MG63 (cell line): ENCODE data around the gene MS4A2. TPM values are rescaled to one million over a fixed set of nuclear protein-coding genes. Genes with fewer than 3 reads are reported as not detected.
"Not testable (repeated sequence)": the region's sequence is repeated elsewhere in the genome, so short reads cannot be mapped to it uniquely, and the experiment has no call there.

Source experiments
- DNase-seq: peaks from one replicate; pipeline ENCODE4 v3.0.0-alpha.2; 2020
- H3K27me3 ChIP-seq: fragments of 250-450 bp; sonication (Bioruptor Pico); 2 replicates; pipeline ENCODE4 v1.5.1; 2020; ENCODE audit warnings: mild to moderate bottlenecking, moderate library complexity
- H3K36me3 ChIP-seq: fragments of 250-450 bp; sonication (Bioruptor Pico); 2 replicates; pipeline ENCODE4 v1.5.1; 2020; ENCODE audit warnings: mild to moderate bottlenecking, moderate library complexity
- H3K4me3 ChIP-seq: fragments of 250-450 bp; sonication (Bioruptor Pico); 2 replicates; pipeline ENCODE4 v1.5.1; 2020; ENCODE audit warnings: mild to moderate bottlenecking, moderate library complexity
- H3K9me3 ChIP-seq: fragments of 250-450 bp; sonication (Bioruptor Pico); 2 replicates; pipeline ENCODE4 v1.5.1; 2020; ENCODE audit warnings: mild to moderate bottlenecking, moderate library complexity
- total RNA-seq: library from RNA; depleted of rRNA; stranded (reverse); fragments of >200 nt; shearing (Covaris generic); gene quantifications from 2 replicates; pipeline ENCODE4 v1.2.3, GENCODE V29; 2014; ENCODE audit warnings: low replicate concordance; rRNA removed

MS4A2 gene
- total RNA-seq: not detected in 2 replicates

- DNase-seq: no peak
- Histone ChIP-seq H3K4me3 (no peak within 1 kb of the TSS), H3K36me3 (no peaks in the 10 kb centered on the region), H3K9me3 (no peaks in the 10 kb centered on the region), H3K27me3 (no peaks in the 10 kb centered on the region)
Measured at GRCh38 chr11:60088364-60088763, at the start of gene MS4A2. MS4A2 (plus strand) TSS chr11:60088664; CDS start chr11:60088766, 102 bp downstream.

GRCh38 chr11:60040109-60040508 is 48.4 kb upstream of the MS4A2 start, which contains the start of gene OOSP2:
OOSP2 (plus strand) TSS chr11:60040409; CDS start chr11:60040460, 51 bp downstream.
- Histone ChIP-seq H3K9me3 (no peaks in the 10 kb centered on the region), H3K4me3 (no peak within 1 kb of the TSS), H3K36me3 (no peaks in the 10 kb centered on the region), H3K27me3 (no peaks in the 10 kb centered on the region)
- no peak for DNase-seq

- DNase-seq, H3K9me3 ChIP-seq, H3K27me3 ChIP-seq, H3K36me3 ChIP-seq, H3K4me3 ChIP-seq: not testable (repeated sequence)
Measured at GRCh38 chr11:60050422-60050821, 38.0 kb upstream of the MS4A2 start.

- not testable (repeated sequence) for DNase-seq, H3K9me3 ChIP-seq, H3K4me3 ChIP-seq
Measured at GRCh38 chr11:60050839-60051238, 37.6 kb upstream of the MS4A2 start.

GRCh38 chr11:60056349-60056969 is 32.0 kb upstream of the MS4A2 start, which contains the start of gene MS4A3:
MS4A3 (plus strand) TSS chr11:60056665; CDS start chr11:60061161, 4,496 bp downstream.
- DNase-seq: no peak
- H3K36me3 ChIP-seq: no peaks in the 10 kb centered on the region
- no peaks in the 10 kb centered on the region for H3K27me3 ChIP-seq
- H3K4me3 ChIP-seq: no peak within 1 kb of the TSS
- no peaks in the 10 kb centered on the region for H3K9me3 ChIP-seq

More at GRCh38 chr11:60050839-60051238, 37.6 kb upstream of the MS4A2 start:
- not testable (repeated sequence) for H3K27me3 ChIP-seq, H3K36me3 ChIP-seq

- Histone ChIP-seq H3K4me3 (no peak overlapping the region), H3K9me3 (no peaks in the 10 kb centered on the region), H3K36me3 (no peaks in the 10 kb centered on the region), H3K27me3 (no peaks in the 10 kb centered on the region)
- no peak for DNase-seq
Measured at GRCh38 chr11:60059052-60059451, 29.4 kb upstream of the MS4A2 start.

GRCh38 chr11:60059521-60060240 is 28.8 kb upstream of the MS4A2 start:
- Histone ChIP-seq H3K4me3 (no peak overlapping the region), H3K9me3 (no peaks in the 10 kb centered on the region), H3K36me3 (no peaks in the 10 kb centered on the region), H3K27me3 (no peaks in the 10 kb centered on the region)
- no peak for DNase-seq

- H3K9me3 ChIP-seq: no peaks in the 10 kb centered on the region
- H3K4me3 ChIP-seq: no peak overlapping the region
- H3K36me3 ChIP-seq: no peaks in the 10 kb centered on the region
- no peak for DNase-seq
- no peaks in the 10 kb centered on the region for H3K27me3 ChIP-seq
Measured at GRCh38 chr11:60064111-60064510, 24.4 kb upstream of the MS4A2 start.

GRCh38 chr11:60065801-60066200 is 22.7 kb upstream of the MS4A2 start:
- Histone ChIP-seq H3K4me3 (no peak overlapping the region), H3K36me3 (no peaks in the 10 kb centered on the region), H3K9me3 (no peaks in the 10 kb centered on the region), H3K27me3 (no peaks in the 10 kb centered on the region)
- DNase-seq: no peak

- no peaks in the 10 kb centered on the region for H3K9me3 ChIP-seq
- no peak for DNase-seq
- H3K36me3 ChIP-seq: no peaks in the 10 kb centered on the region
- no peaks in the 10 kb centered on the region for H3K27me3 ChIP-seq
- no peak overlapping the region for H3K4me3 ChIP-seq
Measured at GRCh38 chr11:60069450-60069849, 19.0 kb upstream of the MS4A2 start.

GRCh38 chr11:60071644-60072043 is 16.8 kb upstream of the MS4A2 start:
- not testable (repeated sequence) for DNase-seq, H3K27me3 ChIP-seq, H3K36me3 ChIP-seq, H3K9me3 ChIP-seq, H3K4me3 ChIP-seq

GRCh38 chr11:60077216-60077817 is 11.1 kb upstream of the MS4A2 start:
- DNase-seq: no peak
- H3K27me3 ChIP-seq: no peaks in the 10 kb centered on the region

GRCh38 chr11:60077981-60078380 is 10.5 kb upstream of the MS4A2 start:
- Histone ChIP-seq H3K27me3 (no peaks in the 10 kb centered on the region), H3K9me3 (peaks cover 2% of the 10 kb centered on the region; the same call in 1 of the 2 replicates), H3K4me3 (no peak overlapping the region), H3K36me3 (no peaks in the 10 kb centered on the region)
- no peak for DNase-seq

More at GRCh38 chr11:60077216-60077817, 11.1 kb upstream of the MS4A2 start:
- H3K9me3 ChIP-seq: peaks cover 2% of the 10 kb centered on the region; the same call in 1 of the 2 replicates
- no peaks in the 10 kb centered on the region for H3K36me3 ChIP-seq
- H3K4me3 ChIP-seq: no peak overlapping the region

- H3K27me3 ChIP-seq: no peaks in the 10 kb centered on the region
- H3K9me3 ChIP-seq: peaks cover 2% of the 10 kb centered on the region; the same call in 1 of the 2 replicates
- DNase-seq: no peak
- H3K36me3 ChIP-seq: no peaks in the 10 kb centered on the region
- H3K4me3 ChIP-seq: no peak overlapping the region
Measured at GRCh38 chr11:60078745-60079144, 9.7 kb upstream of the MS4A2 start.

- no peak for DNase-seq
- Histone ChIP-seq H3K36me3 (no peaks in the 10 kb centered on the region), H3K9me3 (peaks cover 2% of the 10 kb centered on the region; the same call in 1 of the 2 replicates)
Measured at GRCh38 chr11:60080535-60080934, 7.9 kb upstream of the MS4A2 start.

GRCh38 chr11:60084631-60085273 is 3.7 kb upstream of the MS4A2 start:
- Histone ChIP-seq H3K4me3 (no peak overlapping the region), H3K36me3 (no peaks in the 10 kb centered on the region), H3K27me3 (no peaks in the 10 kb centered on the region), H3K9me3 (no peaks in the 10 kb centered on the region)
- DNase-seq: no peak

More at GRCh38 chr11:60080535-60080934, 7.9 kb upstream of the MS4A2 start:
- Histone ChIP-seq H3K27me3 (no peaks in the 10 kb centered on the region), H3K4me3 (no peak overlapping the region)

- DNase-seq: no peak
- no peaks in the 10 kb centered on the region for H3K36me3 ChIP-seq
- H3K4me3 ChIP-seq: no peak overlapping the region
- H3K27me3 ChIP-seq: no peaks in the 10 kb centered on the region
- H3K9me3 ChIP-seq: no peaks in the 10 kb centered on the region
Measured at GRCh38 chr11:60085909-60086308, 2.6 kb upstream of the MS4A2 start.
